Measurements from ENCODE around the gene WDR33. TPM values are rescaled to one million over a fixed set of nuclear protein-coding genes. Genes with fewer than 3 reads are reported as not detected.
A peak's percentile ranks its signal among the peaks of the same experiment; 100 is the strongest.
"Not testable (repeated sequence)": the region's sequence is repeated elsewhere in the genome, so short reads cannot be mapped to it uniquely, and the experiment has no call there.

The WDR33 gene
- total RNA-seq, 1 donor from 2014 or later: 53.9 TPM

DNA sequence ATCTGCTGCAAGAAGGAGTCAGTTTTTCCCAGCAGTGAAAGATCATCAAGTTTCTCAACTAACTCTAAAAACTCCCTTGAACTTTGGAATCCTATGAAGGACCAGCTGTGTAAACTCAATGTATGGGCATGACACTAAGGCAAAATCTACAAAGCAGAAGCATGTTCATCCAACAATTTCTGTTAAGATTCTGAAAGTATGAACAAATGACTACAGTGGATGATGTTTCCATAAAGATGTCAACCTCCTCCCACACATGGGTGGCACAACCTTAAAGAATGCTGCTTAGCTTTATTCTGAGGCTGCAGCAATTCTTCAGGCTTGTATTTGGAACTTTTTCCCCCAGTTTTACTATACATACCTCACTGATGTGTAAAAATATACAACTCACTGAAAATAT, 47.2 kb downstream of the WDR33 start:
- no peaks in the 10 kb centered on the region for H3K4me1 ChIP-seq
- peaks cover 90% of the 10 kb centered on the region for H3K36me3 ChIP-seq
- TF ChIP-seq, protein P1, sequence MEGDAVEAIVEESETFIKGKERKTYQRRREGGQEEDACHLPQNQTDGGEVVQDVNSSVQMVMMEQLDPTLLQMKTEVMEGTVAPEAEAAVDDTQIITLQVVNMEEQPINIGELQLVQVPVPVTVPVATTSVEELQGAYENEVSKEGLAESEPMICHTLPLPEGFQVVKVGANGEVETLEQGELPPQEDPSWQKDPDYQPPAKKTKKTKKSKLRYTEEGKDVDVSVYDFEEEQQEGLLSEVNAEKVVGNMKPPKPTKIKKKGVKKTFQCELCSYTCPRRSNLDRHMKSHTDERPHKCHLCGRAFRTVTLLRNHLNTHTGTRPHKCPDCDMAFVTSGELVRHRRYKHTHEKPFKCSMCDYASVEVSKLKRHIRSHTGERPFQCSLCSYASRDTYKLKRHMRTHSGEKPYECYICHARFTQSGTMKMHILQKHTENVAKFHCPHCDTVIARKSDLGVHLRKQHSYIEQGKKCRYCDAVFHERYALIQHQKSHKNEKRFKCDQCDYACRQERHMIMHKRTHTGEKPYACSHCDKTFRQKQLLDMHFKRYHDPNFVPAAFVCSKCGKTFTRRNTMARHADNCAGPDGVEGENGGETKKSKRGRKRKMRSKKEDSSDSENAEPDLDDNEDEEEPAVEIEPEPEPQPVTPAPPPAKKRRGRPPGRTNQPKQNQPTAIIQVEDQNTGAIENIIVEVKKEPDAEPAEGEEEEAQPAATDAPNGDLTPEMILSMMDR (IDR thresholded peaks at IDR 0.05): no peak
- DNase-seq: no peak
- no peaks in the 10 kb centered on the region for H3K27me3 ChIP-seq
- intact Hi-C loops (cut with DNase I): no loop called here
- no peak overlapping the region for H3K4me3 ChIP-seq
- H3K27ac ChIP-seq: no peak overlapping the region
- ATAC-seq: no peak
- H3K9me3 ChIP-seq: no peaks in the 10 kb centered on the region

DNA sequence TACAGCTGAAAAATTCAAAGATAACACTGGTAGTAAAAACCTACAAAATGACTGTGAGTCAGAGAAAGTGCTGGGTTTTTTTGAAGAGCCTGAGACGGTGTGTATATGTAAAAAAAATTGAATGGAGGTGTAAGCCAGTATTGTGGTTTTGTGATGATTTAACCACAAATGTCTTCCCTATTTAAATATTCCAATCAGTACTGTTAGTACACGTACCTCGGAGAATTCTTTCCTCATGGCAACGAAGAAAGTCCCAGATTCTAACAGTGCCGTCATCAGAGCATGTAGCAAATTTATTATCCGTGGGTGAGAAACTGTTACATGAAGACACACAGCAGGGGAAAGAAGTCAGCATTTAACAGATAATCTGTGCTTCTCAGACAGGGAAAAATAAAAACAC, 48.1 kb downstream of the WDR33 start:
- TF ChIP-seq, protein P1 (IDR thresholded peaks at IDR 0.05): no peak
- intact Hi-C loops (cut with DNase I): no loop called here
- no peak overlapping the region for H3K27ac ChIP-seq
- no peak overlapping the region for H3K4me3 ChIP-seq
- peaks cover 81% of the 10 kb centered on the region for H3K36me3 ChIP-seq
- H3K4me1 ChIP-seq: no peaks in the 10 kb centered on the region
- no peaks in the 10 kb centered on the region for H3K27me3 ChIP-seq
- no peak for DNase-seq
- no peak for ATAC-seq
- H3K9me3 ChIP-seq: no peaks in the 10 kb centered on the region

DNA sequence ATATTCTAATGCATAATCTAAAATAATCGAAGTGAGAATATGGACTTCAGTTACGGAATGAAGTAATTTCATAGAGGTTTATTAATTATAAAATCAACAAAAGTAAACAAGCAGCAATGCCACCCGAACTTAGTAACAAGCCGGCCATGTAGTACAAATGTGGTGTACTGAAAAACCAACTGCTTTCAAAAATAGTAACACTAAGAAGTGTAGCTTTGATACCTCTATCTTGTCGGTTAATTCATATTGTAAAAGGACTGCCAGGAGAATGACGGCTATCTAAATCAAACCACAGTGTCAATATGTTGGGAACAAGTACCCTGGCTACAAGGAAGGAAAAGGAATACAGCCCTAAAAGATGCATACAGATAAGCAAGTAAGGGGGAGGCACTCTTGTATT, 48.5 kb downstream of the WDR33 start:
- TF ChIP-seq, protein P1 (IDR thresholded peaks at IDR 0.05): no peak
- intact Hi-C loops (cut with DNase I): no loop called here
- H3K27ac ChIP-seq: no peak overlapping the region

DNA sequence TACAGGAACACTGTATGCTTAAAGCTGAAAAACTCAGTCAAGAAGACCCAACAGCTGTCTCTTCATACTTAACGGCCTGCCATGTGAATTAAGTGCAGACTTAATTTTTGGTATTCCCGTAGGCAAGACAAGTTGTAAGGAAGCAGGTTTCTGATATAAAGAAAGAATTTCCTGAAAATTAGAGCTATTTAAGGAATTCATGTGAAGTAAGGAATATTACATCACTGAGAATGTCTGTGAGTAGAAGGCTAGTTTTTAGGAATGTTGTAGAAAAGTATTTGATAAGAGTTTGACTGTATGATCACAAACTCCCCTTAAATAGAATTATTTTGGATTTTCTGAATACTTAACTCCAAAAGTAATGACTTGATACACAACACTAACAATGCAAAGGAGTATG, 51.0 kb downstream of the WDR33 start:
- ATAC-seq (no peak), DNase-seq (no peak)
- no peak overlapping the region for H3K4me3 ChIP-seq
- H3K9me3 ChIP-seq: no peaks in the 10 kb centered on the region
- peaks cover 60% of the 10 kb centered on the region for H3K36me3 ChIP-seq
- intact Hi-C loops (cut with DNase I): no loop called here
- no peak overlapping the region for H3K27ac ChIP-seq
- H3K27me3 ChIP-seq: no peaks in the 10 kb centered on the region
- TF ChIP-seq, protein P1 (IDR thresholded peaks at IDR 0.05): no peak
- no peaks in the 10 kb centered on the region for H3K4me1 ChIP-seq

More for the DNA sequence above, 48.5 kb downstream of the WDR33 start:
- Histone ChIP-seq H3K36me3 (peaks cover 77% of the 10 kb centered on the region), H3K4me3 (no peak overlapping the region), H3K27me3 (no peaks in the 10 kb centered on the region), H3K9me3 (no peaks in the 10 kb centered on the region), H3K4me1 (no peaks in the 10 kb centered on the region)
- ATAC-seq (no peak), DNase-seq (no peak)

DNA sequence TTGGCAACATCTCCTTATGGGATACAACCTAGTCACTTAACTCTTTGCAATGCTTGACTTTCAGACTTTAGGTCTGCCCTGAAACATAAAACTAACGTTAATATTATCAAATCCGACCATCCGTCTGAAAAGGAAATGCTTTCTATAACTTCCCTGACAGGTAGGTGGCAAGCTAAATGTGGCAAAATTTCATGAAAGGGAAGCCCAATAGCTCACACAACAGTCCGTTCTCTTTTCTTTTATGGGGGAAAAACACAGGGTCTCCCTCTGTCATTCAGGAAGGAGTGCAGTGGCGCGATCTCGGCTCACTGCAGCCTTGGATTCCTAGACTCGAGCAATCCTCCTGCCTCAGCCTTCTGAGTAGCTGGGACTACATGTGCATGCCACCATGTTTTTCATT, 56.8 kb downstream of the WDR33 start:
- Histone ChIP-seq H3K4me1 (peaks cover 3% of the 10 kb centered on the region), H3K27me3 (no peaks in the 10 kb centered on the region), H3K27ac (no peak overlapping the region), H3K4me3 (no peak overlapping the region), H3K36me3 (peaks cover 9% of the 10 kb centered on the region), H3K9me3 (no peaks in the 10 kb centered on the region)
- DNase-seq (no peak), ATAC-seq (no peak)
- TF ChIP-seq, protein P1 (IDR thresholded peaks at IDR 0.05): no peak
- intact Hi-C loops (cut with DNase I): no loop called here

DNA sequence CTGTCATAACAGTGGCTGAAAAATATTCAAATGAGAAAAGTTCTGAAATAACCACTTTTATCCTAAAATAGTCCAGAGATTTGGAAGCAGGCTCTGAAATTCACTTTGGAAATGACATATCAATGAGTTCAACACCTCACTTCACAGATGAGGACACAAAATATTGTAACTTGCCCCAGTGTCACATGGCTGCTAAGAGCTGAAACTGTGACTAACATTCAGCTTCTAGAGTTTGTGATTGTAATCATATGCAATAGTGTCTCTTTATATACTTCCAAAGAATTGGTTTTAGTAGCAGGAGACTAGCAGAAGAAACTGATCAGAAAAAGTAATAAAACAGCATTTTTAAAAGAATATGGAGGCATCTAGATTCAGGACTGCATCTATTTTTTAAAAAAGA, 57.6 kb downstream of the WDR33 start:
- no peaks in the 10 kb centered on the region for H3K9me3 ChIP-seq
- H3K27me3 ChIP-seq: no peaks in the 10 kb centered on the region
- TF ChIP-seq, protein P1 (IDR thresholded peaks at IDR 0.05): no peak
- intact Hi-C loops (cut with DNase I): no loop called here
- no peak for ATAC-seq
- H3K27ac ChIP-seq: no peak overlapping the region
- no peak for DNase-seq
- no peak overlapping the region for H3K4me3 ChIP-seq
- peaks cover 3% of the 10 kb centered on the region for H3K4me1 ChIP-seq
- peaks cover 11% of the 10 kb centered on the region for H3K36me3 ChIP-seq

DNA sequence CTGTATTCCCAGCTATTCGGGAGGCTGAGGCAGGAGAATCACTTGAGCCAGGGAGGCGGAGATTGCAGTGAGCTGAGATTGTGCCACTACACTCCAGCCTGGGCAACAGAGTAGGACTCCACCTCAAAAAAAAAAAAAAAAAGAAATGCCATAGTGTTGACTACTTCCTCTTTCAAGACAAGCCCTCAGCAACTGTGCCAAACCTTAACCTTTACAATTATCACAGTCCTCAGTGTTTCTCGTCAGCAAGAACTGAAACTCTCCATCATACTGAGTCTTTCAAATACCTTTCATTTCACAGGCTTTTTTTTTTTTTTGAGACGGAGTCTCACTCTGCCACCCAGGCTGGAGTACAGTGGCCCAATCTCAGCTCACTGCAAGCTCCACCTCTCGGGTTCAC, 61.4 kb downstream of the WDR33 start:
- H3K36me3 ChIP-seq: peaks cover 14% of the 10 kb centered on the region
- H3K4me3 ChIP-seq; intact Hi-C loops (cut with DNase I); DNase-seq; H3K4me1 ChIP-seq; H3K9me3 ChIP-seq; H3K27ac ChIP-seq; H3K27me3 ChIP-seq: not testable (repeated sequence)
- peak; percentile 89 for ATAC-seq

Data from upper lobe of right lung (tissue), 1 donor.